Fibroblast of gingiva (primary cell): ENCODE results near the gene KPNA2.
"Not testable (repeated sequence)": the region's sequence is repeated elsewhere in the genome, so short reads cannot be mapped to it uniquely, and the experiment has no call there.

ENCODE experiments used
- DNase-seq: peaks from one replicate; pipeline ENCODE4 v3.0.0-alpha.2; 2011; ENCODE audit warnings: low read depth

The KPNA2 gene

DNA sequence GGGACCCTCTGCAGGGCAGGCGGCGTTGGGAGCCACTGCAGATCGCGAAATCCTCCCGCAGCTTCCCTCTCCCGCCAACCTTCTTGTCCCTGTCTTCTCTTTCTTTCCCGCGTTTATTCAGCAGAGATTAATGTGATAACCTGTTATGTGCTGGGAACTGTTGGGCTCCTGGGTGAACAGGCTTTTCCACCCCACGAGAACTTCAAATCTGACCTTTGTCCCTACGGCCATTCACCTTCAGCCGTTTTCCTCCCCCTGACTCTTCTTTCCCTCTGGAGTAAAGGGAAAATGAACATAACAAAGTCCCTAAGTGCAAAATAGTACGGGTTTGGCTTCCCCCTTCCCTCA, 15.2 kb upstream of the KPNA2 start:
- no peak for DNase-seq

DNA sequence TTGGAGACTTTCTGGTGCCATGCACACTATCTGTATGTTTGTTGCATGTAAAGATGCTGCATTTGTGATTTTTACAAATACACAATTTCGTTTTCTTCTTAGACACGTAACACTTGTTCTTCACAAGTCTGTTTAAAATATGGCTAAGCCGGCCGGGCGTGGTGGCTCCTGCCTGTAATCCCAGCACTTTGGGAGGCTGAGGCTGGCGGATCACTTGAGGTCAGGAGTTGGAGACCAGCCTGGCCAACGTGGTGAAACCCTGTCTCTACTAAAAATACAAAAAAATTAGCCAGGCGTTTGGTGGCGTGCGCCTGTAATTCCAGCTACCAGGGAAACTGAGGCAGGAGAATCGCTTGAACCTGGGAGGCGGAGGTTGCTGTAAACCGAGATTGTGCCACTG, 14.7 kb upstream of the KPNA2 start:
- DNase-seq = not testable (repeated sequence)

DNA sequence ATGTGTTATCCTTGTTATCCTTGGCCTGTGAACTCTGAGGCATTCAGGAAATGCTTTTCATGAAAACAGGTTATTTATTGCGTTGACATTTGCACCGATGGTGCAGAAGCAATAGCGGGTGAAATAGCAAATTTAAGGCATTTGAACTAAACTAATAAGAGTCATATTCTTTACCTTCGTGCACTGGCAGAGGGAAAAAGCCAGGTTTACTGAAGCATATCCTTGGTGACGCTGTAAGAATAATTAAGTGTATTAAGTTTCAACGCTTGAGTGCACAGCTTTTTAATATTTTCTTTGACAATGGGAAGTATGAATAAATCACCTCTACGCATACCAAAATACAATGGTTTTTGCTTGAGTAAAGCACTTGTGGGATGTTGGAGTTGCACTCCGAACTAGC, 13.6 kb upstream of the KPNA2 start:
- DNase-seq = no peak

DNA sequence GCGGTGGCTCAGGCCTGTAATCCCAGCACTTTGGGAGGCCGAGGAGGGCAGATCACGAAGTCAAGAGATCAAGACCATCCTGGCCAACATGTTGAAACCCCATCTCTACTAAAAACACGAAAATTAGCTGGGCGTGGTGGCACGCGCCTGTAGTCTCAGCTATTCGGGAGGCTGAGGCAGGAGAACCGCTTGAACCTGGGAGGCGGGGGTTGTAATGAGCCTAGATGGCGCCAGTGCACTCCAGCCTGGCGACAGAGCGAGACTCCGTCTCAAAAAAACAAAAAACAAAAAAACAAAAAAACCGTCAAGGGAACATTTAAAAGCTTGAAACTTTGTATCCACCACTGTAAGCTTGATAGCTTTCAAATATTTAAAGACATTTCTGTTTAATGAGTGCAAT, 13.0 kb upstream of the KPNA2 start:
- not testable (repeated sequence) for DNase-seq

DNA sequence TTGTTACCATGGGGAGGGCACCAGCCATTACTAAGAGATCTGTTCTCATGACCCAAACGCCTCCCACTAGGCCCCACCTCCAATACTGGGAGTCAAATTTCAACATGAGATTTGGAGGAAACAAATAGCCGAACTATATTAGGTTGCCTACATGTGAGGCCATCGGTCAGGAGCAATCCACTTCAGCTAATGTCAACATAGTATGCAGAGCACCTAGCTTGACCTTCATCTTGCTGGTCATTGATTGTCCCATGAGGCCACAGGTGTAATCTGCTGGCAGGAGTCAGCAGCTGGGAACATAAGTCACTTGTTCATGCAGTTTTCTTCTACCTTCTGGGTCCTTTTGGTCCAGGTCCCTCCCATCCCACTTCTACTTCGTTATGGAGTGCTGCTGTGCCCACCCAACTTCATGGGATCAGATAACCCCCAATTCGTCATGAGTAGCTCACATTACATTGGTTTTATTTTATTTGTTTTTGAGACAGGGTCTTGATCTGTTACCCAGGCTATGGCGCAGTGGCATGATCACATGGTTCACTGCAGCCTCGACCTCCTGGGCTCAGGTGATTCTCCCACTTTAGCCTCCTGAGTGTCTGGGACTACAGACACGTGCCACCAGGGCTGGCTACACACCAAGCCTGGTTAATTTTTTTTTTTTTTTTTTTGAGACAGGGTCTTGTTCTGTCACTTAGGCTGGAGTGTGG, 5.9 kb upstream of the KPNA2 start:
- DNase-seq = no peak

DNA sequence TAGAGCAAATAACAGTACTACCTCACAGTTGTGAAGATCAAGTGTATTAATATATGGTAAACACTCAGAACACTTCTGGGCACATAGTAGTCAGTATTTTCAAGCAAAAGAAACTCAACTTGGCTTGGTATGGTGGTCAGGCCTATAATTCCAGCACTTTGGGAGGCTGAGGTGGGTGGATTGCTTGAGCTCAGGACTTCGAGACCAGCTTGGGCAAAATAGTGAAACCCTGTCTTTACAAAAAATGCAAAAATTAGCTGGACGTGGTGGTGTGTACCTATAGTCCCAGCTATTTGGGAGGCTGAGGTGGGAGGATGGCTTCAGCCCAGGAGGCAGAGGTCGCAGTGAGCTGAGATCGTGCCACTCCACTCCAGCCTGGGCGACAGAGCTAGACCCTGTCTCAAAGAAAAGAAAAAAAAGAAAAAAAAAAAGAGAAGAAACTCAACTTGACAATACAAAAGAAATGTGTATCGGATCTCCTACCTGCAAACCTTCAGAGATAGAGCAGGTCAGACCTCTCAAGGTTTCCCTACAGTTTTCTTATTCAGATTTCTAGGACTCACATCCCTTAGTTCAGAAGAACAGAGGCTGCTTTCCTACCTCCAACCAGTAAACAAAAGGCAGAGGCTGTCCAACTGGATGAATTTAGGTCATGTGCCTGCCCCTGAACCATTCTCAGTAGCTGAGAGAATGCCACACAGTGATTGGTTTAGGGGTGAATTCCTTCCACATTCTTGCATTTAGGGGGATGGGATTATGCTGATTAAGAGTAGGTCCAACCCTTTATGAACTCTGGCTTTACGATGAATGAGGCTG, 1.7 kb upstream of the KPNA2 start:
- DNase-seq = peak; percentile 51

DNA sequence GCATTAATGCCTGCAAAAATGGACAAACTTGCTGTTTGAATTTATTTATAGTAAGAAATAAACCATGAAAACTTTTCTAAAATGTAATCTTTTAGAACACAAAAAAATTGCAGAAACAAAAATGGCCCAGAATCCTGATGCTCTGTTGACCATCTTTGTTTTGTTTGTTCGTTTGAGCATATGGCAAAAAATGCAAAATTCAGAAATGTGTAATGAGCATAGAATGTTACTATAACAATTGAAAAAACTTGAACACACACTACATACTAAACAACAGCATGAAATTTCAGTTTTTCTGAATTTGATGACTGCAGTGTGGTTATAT, 1.1 kb upstream of the KPNA2 start:
- DNase-seq = no peak

DNA sequence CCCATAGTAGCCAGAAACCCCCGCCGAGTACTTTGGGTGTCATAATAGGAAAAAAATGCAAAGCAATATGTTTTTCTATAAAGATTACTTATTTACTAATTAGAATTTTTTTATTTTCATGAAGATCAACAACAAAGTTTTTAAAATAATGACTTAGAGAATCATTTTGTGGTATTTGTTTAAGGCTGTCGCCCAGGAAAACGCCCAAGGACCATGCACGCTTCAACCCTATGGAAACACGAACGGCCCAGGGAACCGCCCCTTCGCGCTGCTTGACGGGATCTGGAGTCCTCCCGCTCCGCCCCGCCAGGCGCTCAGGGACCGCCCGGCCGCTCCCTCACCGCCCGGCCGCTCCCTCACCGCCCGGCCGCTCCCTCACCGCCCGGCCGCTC, 408 bp upstream of the KPNA2 start:
- DNase-seq = no peak

DNA sequence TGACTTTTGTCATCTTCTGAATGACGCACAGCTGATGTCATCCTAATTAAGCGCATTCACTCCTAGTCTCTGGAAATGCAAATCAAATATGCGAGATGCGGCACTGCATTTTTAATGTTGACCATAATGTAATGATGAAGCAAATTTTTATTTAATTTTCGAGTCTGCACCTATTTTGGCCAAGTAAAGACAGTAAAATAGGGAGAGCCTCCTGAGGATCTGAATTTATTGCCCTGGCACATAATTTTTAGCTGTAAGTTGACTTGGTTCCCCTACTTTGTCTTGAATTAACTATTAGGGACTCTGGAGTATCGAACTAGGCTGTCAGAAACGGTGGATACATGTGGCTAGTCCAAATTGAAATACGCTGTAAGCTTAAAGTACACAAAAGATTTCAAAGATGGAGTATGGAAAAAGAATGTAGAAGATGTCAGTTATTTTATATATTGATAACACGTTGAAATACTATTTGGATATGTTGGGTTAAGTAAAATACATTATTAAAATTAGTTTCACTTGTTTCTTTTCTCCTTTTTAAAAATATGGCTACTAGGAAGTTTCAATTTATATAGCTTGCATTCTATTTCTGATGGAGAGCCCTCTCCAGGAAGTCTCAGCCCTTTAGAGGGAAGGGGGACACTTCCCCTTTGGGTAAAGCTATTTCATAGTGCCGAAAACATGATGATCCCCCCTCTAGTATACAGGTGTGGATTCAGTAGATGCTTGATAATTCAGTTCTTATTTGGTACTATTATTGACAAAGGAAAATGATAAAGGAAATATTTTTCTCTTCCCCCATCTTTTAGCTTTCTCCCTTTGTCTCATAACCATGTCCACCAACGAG, 991 bp downstream of the KPNA2 start:
- DNase-seq = peak; percentile 54

DNA sequence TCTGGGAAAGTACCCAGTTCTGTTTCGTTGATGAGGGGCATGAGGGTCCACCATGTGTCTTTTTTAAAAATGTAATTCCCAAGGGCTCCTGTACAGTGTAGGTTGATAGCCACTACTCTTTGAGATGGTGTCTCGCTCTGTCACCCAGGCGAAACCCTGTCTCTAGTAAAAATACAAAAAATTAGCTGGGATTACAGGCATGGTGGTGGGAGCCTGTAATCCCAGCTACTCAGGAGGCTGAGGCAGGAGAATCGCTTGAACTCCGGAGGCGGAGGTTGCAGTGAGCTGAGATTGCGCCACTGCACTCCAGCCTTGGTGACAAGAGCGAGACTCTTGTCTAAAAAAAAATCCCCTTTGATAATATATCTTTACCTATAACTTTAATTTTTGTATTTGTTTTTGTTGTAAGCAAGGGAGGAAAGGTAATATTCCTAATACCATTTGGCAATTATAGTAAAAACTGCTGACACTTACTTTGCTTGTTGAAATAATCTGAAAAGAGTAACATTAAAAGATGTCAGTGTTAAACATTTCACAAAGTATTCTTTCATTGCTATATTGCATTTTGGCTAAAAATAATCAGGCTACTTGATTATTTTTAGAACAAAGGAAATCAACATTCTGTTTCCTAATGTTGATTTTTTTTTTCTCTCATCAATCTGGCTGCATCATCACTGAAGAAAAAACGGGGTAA, 11.8 kb downstream of the KPNA2 start:
- no peak for DNase-seq

DNA sequence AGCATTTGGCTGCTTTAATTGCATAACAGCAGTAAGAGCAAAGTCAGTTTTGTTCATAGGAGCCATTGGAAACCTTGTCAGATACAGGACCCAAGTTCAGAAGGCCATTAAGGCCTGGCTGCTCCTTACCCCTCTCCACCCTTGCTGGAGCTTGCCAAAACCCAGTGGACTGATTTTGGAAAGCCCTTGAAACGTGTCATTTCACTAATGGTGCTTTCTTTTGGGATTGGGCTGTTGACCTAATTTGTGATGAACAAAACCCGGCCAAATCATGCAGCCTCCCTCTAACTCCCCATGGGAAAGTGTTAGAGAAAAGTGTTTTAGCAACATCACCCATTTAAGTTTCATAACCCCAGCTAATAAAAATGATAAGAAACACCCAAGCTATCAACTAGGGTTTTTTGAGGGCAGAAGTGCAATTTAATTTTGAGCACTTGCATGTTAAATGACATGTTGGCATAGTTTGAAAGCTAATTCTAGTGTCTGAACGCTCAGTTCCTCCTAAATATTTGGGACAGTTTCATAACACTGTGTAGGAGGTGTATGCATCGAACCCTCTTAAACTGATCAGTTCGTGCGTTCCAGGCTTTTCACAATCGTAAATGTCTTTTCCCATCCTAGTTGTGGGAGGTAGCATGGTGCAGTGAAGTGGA, 12.5 kb downstream of the KPNA2 start:
- DNase-seq = not testable (repeated sequence)

DNA sequence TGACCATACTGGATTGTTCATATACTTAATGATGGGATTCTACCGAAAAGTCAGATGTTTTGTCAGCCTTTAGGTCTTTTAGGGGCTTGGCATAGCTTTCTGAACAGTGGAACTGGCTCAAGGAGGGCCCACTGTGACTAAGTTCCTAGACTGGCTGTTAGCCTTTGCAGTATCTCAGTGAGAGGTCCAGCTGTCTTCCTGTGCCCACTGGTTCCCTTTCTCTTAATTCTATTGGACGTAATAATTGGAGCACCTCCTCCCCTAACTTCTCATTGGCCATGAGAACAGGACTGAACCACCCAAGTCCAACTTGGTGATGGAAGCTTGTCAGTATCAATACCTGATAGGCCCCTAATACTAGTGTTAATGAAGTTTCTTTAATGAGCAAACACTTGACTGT, 13.5 kb downstream of the KPNA2 start:
- no peak for DNase-seq

DNA sequence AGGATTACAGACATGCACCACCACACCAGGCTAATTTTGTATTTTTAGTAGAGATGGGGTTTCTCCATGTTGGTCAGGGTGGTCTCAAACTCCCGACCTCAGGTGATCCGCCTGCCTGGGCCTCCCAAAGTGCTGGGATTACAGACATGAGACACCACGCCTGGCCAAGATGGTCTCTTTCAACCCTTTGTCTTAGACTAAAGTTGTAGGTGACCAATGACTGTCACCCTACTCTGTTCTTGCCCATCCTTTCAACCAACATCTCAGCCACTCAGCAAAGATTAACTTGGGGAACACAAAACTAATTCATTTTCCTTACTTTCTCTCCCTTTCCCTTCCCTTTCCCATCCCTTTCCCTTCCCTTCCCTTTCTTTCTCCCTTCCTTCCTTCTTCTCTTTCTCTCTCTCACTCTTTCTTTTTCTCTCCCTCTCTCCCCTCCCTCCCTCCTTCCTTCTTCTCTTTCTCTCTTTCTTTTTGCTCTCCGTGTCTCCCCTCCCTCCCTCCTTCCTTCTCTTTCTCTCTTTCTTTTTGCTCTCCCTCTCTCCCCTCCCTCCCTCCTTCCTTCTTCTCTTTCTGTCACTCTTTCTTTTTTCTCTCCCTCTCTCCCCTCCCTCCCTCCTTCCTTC, 14.4 kb downstream of the KPNA2 start:
- not testable (repeated sequence) for DNase-seq

DNA sequence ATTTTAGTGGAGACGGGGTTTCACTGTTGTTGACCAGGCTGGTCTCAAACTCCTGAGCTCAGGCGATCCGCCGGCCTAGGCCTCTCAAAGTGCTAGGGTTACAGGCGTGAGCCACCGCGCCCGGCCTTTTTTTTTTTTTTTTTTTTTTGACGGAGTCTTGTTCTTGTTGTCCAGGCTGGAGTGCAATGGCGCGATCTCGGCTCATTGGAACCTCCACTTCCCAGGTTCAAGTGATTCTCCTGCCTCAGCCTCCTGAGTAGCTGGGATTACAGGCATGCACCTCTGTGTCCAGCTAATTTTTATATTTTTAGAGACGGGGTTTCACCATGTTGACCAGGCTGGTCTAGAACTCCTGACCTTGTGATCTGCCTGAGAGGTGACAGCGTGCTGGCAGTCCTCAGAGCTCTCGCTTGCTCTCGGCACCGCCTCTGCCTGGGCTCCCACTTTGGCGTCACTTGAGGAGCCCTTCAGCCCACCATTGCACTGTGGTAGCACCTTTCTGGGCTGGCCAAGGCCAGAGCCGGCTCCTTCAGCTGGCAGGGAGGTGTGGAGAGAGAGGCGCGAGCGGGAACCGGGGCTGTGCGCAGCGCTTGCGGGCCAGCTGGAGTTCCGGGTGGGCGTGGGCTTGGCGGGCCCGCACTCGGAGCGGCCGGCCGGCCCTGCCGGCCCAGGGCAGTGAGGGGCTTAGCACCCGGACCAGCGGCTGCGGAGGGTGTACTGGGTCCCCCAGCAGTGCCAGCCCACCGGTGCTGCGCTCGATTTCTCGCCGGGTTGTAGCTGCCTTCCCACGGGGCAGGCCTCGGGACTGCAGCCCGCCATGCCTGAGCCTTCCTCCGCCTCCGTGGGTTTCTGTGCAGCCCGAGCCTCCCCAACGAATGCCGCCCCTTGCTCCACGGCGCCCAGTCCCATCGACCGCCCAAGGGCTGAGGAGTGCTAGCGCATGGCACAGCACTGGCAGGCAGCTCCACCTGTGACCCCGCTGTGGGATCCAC, 16.1 kb downstream of the KPNA2 start:
- DNase-seq = not testable (repeated sequence)

DNA sequence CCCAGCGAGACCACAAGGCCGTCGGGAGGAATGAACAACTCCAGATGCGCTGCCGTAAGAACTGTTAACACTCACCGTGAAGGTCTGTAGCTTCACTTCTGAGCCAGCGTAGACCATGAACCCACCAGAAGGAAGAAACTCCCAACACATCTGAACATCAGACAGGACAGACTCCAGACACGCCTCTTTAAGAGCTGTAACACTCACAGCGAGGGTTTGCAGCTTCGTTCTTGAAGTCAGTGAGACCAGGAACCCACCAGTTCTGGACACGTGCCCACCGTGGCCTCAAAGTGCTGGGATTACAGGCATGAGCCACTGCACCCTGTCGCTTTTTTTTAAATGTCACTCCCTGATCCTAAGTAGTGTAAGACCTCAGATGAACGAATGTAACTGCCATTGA, 17.3 kb downstream of the KPNA2 start:
- DNase-seq = no peak

DNA sequence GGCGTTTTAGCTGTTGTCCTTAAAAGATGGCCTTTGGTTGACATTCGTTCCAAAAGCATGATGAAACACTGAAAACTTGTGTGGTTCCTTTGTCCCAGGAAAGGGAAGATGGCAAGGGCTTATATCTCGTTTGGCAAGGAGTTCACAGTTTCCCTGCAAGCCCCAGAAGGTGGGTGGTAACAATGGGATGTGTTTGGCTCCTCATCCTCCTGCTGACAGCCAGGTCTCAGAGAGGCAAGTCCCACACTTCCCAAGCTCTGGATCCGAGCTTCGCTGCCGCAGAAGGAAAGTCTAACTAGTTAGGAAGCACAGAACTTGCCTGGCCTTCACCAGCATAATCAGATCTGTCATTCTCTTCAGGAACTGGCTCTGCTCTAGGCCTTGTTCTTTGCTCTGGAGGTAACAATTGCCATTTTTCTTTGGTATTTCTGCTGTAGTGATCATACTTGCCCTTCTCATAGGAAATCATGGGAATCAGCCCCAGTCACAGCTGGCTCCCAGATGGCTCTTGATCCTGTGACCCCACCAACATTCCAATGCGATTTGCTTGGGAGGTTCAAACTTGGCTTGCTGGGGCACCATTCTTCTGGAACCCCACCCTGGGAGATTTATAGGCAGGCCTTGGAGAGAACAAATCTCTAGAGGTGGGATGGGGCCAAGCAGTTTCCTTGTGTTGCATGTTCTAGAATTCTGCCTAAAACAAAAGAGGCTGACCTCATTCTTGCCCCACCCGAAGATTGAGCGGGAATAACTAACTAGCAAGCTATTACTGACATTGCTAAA, 17.9 kb downstream of the KPNA2 start:
- DNase-seq = peak; percentile 92

DNA sequence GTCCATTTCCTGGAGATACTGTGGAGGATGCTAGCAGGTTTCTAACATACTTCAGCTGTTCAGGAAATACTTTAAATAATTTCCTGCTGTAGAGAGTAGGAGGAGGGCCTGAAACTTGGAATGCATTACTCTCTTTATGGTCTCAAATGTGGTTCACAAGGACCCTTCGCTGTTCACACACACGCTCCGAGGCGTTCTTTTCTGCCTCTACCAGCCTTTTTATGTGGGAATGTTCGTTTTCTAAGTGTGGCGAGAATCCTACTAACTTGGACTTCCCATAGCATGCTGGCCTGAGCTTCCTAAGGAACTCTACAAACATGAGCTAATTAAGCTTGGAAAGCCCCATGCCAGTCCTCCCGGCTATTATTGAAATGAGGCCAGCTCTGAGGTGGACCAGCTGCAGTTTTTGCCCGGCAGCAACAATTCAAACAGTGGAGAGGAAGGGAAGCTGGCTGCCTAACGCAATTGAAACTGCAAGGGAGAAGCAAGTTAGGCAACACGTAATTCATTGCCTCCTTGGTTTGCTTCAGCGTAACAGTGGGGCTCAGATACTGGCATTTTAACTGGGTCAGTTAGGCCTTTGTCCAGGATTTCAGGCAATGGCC, 18.9 kb downstream of the KPNA2 start:
- peak; percentile 69 for DNase-seq

DNA sequence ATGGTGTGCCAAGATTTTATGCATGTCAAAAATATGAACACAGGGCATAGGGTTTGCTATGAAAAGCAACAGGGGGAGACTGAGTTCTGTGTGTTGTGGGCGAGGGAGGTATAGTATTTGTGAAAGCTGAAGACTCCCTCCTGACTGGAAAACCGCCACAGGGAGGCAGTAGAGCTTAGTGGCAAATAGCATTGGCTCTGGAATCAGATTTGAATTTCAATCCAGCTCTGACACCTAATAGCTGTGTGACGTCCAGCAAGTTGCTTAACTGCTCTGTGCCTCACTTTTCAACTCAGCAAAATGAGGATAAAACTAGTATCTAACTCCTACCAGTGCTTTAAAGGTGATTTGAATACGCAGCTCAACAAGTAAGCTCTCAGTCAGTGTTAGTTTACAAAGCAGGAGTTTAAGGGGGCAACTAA, 22.0 kb downstream of the KPNA2 start:
- DNase-seq = peak; percentile 71

DNA sequence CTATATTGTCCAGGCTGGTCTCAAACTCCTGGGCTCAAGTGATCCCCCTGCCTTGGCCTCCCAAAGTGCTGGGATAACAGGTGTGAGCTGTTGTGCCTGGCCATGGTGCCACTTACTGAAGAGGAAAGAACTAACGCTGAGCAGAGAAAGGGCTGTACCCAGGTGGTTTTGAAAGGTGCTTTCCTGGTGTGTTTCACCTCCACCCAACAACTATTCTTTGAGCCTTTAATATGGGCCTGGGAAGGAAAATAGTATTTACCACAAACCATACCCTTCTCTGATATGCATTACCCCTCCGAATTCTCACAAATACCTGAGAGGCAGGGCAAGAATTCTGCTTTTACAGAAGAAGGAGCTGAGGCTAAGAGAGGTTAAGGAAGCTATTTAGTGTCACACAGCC, 24.8 kb downstream of the KPNA2 start:
- no peak for DNase-seq
